Subcutaneous adipose tissue (tissue), 4 donors: ENCODE data around the gene PCDHA6. TPM values are rescaled to one million over a fixed set of nuclear protein-coding genes. Genes with fewer than 3 reads are reported as not detected.

ENCODE experiments used
- total RNA-seq, 4 donors: library from RNA; depleted of rRNA; stranded (reverse); fragments of >200 nt; gene quantifications; one replicate each; pipeline ENCODE4 v1.1.0, GENCODE V29; 2016
- TF ChIP-seq, protein P1 (sequence below): fragments of 450-650 bp; IDR thresholded peaks from one replicate; pipeline ENCODE4 v1.5.1; 2016; ENCODE audit warnings: low read depth, mild to moderate bottlenecking, control low read depth, antibody characterized with exemption, moderate library complexity

The PCDHA6 gene, protein sequence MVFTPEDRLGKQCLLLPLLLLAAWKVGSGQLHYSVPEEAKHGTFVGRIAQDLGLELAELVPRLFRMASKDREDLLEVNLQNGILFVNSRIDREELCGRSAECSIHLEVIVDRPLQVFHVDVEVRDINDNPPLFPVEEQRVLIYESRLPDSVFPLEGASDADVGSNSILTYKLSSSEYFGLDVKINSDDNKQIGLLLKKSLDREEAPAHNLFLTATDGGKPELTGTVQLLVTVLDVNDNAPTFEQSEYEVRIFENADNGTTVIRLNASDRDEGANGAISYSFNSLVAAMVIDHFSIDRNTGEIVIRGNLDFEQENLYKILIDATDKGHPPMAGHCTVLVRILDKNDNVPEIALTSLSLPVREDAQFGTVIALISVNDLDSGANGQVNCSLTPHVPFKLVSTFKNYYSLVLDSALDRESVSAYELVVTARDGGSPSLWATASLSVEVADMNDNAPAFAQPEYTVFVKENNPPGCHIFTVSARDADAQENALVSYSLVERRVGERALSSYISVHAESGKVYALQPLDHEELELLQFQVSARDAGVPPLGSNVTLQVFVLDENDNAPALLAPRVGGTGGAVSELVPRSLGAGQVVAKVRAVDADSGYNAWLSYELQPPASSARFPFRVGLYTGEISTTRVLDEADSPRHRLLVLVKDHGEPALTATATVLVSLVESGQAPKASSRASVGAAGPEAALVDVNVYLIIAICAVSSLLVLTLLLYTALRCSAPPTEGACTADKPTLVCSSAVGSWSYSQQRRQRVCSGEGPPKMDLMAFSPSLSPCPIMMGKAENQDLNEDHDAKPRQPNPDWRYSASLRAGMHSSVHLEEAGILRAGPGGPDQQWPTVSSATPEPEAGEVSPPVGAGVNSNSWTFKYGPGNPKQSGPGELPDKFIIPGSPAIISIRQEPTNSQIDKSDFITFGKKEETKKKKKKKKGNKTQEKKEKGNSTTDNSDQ
- total RNA-seq: under 1 TPM; 0.22 to 0.49 (median 0.36) TPM

DNA sequence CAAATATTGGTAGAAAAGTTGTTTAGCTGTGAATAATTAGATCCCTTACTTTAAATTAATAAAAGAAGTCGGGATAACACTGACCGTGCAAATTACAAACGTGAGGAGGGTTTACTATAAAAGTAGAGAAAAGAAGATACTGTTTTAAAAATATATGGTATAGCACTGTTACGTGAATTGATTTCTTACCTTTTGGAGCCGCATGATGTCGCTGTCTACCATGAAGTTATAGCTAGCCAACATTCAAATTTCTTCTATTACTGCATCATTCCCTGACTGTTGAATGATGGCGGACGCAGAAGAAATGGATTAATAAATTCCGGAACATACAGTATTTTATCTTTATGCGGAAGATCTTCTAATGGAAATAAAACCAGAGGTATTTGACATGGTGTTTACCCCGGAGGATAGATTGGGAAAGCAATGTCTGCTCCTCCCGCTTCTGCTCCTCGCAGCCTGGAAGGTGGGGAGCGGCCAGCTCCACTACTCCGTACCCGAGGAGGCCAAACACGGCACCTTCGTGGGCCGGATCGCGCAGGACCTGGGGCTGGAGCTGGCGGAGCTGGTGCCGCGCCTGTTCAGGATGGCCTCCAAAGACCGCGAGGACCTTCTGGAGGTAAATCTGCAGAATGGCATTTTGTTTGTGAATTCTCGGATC is at the start of gene PCDHA6:
Gene PCDHA6, plus strand, starts transcription at position 257 of the 658 bp plus-strand sequence. Its CDS starts 132 bp downstream, at position 389.
- TF ChIP-seq, protein P1, sequence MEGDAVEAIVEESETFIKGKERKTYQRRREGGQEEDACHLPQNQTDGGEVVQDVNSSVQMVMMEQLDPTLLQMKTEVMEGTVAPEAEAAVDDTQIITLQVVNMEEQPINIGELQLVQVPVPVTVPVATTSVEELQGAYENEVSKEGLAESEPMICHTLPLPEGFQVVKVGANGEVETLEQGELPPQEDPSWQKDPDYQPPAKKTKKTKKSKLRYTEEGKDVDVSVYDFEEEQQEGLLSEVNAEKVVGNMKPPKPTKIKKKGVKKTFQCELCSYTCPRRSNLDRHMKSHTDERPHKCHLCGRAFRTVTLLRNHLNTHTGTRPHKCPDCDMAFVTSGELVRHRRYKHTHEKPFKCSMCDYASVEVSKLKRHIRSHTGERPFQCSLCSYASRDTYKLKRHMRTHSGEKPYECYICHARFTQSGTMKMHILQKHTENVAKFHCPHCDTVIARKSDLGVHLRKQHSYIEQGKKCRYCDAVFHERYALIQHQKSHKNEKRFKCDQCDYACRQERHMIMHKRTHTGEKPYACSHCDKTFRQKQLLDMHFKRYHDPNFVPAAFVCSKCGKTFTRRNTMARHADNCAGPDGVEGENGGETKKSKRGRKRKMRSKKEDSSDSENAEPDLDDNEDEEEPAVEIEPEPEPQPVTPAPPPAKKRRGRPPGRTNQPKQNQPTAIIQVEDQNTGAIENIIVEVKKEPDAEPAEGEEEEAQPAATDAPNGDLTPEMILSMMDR: no peak

DNA sequence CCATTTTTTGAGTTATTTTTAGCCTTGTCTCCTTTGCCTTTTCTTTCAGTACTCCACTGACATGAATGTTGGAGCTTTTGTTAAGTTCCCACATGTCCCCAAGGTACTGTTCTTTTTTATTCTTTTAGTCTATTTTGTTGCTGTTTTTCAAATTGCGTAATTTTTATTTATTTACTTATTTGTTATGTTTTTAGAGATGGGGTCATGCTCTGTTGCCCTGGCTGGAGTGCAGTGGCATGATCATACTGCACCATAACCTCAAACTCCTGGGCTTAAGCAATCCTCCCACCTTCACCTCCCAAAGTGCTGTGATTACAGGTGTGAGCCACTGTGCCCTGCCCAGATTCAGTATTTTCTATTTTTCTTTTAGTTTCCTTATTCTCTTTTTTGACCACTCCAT is 47.2 kb upstream of the PCDHA6 start:
- TF ChIP-seq, protein P1: no peak

DNA sequence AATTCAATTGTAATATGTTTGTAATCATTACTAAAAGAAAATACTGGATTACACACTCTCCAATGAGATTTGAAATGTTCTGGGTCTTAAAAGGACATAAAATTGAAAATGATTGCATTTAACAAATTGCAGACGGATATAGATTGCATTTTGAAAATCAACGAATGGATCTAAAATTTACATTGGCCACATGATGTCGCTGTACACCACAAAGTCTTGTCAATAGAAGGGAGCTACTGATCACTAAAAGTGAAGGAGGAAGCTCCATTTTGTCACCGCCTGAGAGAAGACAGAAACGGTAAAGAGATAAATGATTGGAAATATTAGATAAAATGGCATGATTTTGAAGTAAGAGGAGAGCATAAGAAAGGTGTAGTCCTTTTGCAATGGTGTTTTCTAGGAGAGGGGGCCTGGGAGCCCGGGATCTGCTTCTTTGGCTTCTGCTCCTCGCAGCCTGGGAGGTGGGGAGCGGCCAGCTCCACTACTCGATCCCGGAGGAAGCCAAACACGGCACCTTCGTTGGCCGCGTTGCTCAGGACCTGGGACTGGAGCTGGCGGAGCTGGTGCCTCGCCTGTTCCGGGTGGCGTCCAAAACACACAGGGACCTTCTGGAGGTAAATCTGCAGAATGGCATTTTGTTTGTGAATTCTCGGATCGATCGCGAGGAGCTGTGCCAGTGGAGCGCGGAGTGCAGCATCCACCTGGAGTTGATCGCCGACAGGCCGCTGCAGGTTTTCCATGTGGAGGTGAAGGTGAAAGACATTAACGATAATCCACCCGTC is 41.7 kb upstream of the PCDHA6 start, which contains the start of gene PCDHA1:
Gene PCDHA1, plus strand, starts transcription at position 236 of the 782 bp plus-strand sequence.
- TF ChIP-seq, protein P1: no peak

DNA sequence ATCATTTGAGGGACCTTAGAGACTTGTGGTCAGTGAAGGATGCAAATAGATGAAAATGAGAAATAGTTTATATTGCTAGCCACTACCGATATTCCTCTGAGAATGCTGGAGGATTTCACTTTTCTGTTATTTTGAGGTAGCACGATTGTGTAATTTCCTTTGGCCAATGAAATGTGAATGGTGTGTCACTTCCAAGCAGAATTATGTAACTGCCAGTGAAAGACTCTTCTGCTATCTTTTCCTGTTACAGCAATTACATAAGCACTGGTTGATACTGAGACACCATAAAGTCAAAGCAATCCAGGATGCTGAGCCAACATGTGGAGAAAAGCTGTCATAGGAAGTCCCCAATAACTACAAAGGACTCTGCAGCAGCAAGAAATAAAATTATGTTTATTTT is 36.7 kb upstream of the PCDHA6 start:
- TF ChIP-seq, protein P1: no peak

DNA sequence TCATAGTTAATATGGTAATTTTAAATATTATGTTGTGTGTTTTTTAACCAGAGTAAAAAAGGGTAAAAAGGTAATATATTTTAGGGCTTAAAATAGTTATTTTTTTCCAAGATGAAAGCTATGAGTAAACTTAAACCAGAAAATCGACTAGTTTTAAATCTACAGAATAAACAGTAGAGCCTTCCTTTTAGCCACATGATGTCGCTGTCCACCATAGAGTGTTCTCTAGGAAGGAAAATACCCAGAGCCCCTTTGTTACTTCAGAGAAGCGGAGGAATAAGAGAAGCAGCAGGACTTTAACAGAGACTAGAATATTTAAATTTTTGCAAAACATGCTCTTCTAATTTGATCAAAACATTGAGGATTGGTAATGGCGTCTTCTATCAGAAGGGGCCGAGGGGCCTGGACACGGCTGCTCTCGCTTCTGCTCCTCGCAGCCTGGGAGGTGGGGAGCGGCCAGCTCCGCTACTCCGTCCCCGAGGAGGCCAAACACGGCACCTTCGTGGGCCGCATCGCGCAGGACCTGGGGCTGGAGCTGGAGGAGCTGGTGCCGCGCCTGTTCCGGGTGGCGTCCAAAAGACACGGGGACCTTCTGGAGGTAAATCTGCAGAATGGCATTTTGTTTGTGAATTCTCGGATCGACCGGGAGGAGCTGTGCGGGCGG is 33.0 kb upstream of the PCDHA6 start, which contains the start of gene PCDHA2:
Gene PCDHA2, plus strand, starts transcription at position 258 of the 664 bp plus-strand sequence.
- TF ChIP-seq, protein P1: no peak

DNA sequence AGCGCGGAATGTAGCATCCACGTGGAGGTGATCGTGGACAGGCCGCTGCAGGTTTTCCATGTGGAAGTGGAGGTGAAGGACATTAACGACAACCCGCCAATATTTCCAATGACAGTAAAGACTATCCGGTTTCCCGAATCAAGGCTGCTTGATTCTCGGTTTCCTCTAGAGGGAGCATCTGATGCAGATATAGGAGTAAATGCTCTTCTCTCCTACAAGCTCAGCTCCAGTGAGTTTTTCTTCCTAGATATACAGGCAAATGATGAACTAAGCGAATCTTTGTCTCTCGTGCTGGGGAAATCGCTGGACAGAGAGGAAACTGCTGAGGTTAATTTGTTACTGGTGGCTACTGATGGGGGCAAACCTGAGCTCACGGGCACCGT is 32.5 kb upstream of the PCDHA6 start:
- TF ChIP-seq, protein P1: no peak
